ENCODE data around the gene TEX29.

GRCh38 chr13:111304603-111305289 is 15.7 kb upstream of the TEX29 start:
- TF ChIP-seq CTCF (IDR thresholded peaks at IDR 0.05) (no peak), SIN3A (IDR thresholded peaks at IDR 0.05; ENCODE audit: borderline replicate concordance, insufficient read depth, low read depth, low read length) (no peak), POLR2AphosphoS5 (IDR thresholded peaks at IDR 0.05; ENCODE audit: low read depth, low read length) (no peak)
- TF ChIP-seq, protein P1, sequence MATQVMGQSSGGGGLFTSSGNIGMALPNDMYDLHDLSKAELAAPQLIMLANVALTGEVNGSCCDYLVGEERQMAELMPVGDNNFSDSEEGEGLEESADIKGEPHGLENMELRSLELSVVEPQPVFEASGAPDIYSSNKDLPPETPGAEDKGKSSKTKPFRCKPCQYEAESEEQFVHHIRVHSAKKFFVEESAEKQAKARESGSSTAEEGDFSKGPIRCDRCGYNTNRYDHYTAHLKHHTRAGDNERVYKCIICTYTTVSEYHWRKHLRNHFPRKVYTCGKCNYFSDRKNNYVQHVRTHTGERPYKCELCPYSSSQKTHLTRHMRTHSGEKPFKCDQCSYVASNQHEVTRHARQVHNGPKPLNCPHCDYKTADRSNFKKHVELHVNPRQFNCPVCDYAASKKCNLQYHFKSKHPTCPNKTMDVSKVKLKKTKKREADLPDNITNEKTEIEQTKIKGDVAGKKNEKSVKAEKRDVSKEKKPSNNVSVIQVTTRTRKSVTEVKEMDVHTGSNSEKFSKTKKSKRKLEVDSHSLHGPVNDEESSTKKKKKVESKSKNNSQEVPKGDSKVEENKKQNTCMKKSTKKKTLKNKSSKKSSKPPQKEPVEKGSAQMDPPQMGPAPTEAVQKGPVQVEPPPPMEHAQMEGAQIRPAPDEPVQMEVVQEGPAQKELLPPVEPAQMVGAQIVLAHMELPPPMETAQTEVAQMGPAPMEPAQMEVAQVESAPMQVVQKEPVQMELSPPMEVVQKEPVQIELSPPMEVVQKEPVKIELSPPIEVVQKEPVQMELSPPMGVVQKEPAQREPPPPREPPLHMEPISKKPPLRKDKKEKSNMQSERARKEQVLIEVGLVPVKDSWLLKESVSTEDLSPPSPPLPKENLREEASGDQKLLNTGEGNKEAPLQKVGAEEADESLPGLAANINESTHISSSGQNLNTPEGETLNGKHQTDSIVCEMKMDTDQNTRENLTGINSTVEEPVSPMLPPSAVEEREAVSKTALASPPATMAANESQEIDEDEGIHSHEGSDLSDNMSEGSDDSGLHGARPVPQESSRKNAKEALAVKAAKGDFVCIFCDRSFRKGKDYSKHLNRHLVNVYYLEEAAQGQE (IDR thresholded peaks at IDR 0.05; ENCODE audit: insufficient read depth in 1 of 2, low read depth in 2 of 2, low read length in 1 of 2): no peak
